ENCODE results near the gene VPS33A. TPM values are rescaled to one million over a fixed set of nuclear protein-coding genes. Genes with fewer than 3 reads are reported as not detected.
A peak's percentile ranks its signal among the peaks of the same experiment; 100 is the strongest.

Gene VPS33A
- total and polyA plus RNA-seq, 2 donors from 2014 or later, result 11.1 to 20.1 TPM

- H3K27me3 ChIP-seq (ENCODE audit: control insufficient read depth, insufficient read depth, low read length), result no peaks in the 10 kb centered on the region
- TF ChIP-seq, protein P1, sequence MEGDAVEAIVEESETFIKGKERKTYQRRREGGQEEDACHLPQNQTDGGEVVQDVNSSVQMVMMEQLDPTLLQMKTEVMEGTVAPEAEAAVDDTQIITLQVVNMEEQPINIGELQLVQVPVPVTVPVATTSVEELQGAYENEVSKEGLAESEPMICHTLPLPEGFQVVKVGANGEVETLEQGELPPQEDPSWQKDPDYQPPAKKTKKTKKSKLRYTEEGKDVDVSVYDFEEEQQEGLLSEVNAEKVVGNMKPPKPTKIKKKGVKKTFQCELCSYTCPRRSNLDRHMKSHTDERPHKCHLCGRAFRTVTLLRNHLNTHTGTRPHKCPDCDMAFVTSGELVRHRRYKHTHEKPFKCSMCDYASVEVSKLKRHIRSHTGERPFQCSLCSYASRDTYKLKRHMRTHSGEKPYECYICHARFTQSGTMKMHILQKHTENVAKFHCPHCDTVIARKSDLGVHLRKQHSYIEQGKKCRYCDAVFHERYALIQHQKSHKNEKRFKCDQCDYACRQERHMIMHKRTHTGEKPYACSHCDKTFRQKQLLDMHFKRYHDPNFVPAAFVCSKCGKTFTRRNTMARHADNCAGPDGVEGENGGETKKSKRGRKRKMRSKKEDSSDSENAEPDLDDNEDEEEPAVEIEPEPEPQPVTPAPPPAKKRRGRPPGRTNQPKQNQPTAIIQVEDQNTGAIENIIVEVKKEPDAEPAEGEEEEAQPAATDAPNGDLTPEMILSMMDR (IDR thresholded peaks at IDR 0.05; ENCODE audit: borderline replicate concordance, extremely low read depth, insufficient read depth), result no peak
- FAIRE-seq, result no peak
- no peak overlapping the region for H3K27ac ChIP-seq (ENCODE audit: low read depth in 2 of 2, low read length in 2 of 2)
- H3K36me3 ChIP-seq (ENCODE audit: control insufficient read depth in 2 of 3, insufficient read depth in 3 of 3, low read length in 3 of 3), result peaks cover 2 to 41% (median 9%) of the 10 kb centered on the region in 3 donors
- no peak overlapping the region for H3K4me3 ChIP-seq (ENCODE audit: low read length in 3 of 3)
- peak in 2 of 5 donors; percentile 52 to 77 for DNase-seq
- H3K4me1 ChIP-seq (ENCODE audit: control insufficient read depth in 2 of 3, insufficient read depth in 2 of 3, low read depth in 1 of 3, low read length in 3 of 3), result peaks cover 0 to 15% (median 0%) of the 10 kb centered on the region in 3 donors
- H3K9ac ChIP-seq (ENCODE audit: low read length in 3 of 3), result no peak overlapping the region
- H3K9me3 ChIP-seq (ENCODE audit: control insufficient read depth in 2 of 3, insufficient read depth in 1 of 3, low read length in 3 of 3), result no peaks in the 10 kb centered on the region
- intact Hi-C loops (cut with DNase I), result no loop called here
Measured at GRCh38 chr12:122227341-122227740, 39.0 kb downstream of the VPS33A start.

DNA sequence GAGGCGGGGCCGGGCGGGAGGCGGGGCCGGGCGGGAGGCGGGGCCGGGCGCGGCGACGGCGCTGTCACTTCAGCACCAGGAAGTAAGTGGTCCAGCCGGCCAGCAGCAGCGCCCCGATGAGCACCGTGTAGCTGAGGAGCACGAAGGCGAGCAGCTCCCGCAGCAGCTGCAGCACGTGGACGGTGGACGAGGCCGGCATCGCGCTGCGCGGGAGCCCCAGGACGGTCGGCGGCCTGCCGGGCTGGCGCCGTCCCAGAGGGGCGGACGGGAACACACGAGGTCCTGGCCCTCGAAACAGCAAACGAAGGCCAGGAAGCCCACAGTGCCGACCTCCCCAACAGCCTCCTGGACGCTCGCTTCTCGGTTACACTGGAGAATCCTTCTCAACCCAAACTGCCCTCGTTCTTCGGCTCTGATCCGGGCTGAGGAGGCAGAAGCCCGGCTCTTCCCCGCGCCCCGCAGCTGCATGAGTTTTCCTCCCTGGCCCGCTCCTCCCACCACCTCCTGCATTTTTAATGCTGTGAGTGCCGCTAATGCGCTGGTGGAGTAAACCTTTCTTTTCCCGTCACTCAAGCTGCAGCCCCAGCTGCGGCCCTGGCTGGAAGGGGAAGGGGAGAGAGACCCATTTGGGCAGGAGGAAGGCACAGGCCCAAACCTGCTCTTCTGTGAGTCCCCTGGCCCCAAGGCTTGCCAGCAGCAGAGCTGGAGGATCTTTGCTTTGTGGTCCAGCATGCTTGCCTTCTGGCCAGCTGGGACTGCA, 39.7 kb downstream of the VPS33A start:
- peak in 2 of 5 donors; percentile 53 to 74 for DNase-seq

DNA sequence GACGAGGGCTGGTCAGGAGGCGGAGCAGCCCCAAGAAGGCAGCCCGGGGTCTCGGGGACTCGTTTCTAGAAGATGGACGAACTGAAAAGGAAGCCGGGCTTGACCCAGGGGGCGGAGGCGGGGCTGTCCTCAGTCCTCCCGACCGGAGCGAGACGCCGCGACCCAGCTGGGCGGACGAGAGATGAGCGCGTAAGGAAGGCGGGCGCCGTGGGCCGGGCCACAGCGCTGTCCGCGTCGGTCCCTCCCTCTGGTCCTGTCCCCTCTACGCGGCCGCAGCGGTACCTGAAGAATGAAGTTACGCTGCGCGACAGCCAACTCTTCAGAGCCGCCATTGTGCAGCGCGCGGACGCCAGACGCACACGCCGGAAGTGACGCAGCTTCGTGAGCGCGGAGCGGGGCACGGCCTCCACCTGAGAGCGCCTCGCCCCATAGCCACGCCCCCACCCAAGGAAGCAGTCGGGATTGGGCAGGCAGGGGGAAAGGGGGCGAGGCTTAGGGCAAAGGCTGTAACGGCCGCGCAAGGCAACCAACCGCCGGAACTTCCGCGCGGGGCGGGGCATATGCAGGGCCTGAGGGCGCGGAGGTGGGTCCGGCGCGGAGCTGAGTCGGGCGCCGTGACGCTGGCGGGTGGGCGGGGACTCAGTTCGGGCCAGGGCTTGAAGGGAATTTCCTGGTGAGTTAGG, 40.5 kb downstream of the VPS33A start, which contains the start of gene DIABLO:
DIABLO (minus strand) TSS at position 370 of the 683 bp plus-strand sequence; CDS start at position 332, 38 bp downstream.
- intact Hi-C loops (cut with DNase I), result no loop called here
- Histone ChIP-seq H3K27me3 (ENCODE audit: control insufficient read depth, insufficient read depth, low read length) (no peaks in the 10 kb centered on the region), H3K36me3 (ENCODE audit: control insufficient read depth in 2 of 3, insufficient read depth in 3 of 3, low read length in 3 of 3) (peaks cover 0 to 43% (median 8%) of the 10 kb centered on the region in 3 donors), H3K4me3 (ENCODE audit: low read length in 3 of 3) (peak within 1 kb of the TSS; percentile 61 to 92 (median 92)), H3K4me1 (ENCODE audit: control insufficient read depth in 2 of 3, insufficient read depth in 2 of 3, low read depth in 1 of 3, low read length in 3 of 3) (peaks cover 0 to 15% (median 0%) of the 10 kb centered on the region in 3 donors), H3K27ac (ENCODE audit: low read depth in 2 of 2, low read length in 2 of 2) (peak within 1 kb of the TSS; percentile 92 to 93), H3K9me3 (ENCODE audit: control insufficient read depth in 2 of 3, insufficient read depth in 1 of 3, low read length in 3 of 3) (no peaks in the 10 kb centered on the region), H3K9ac (ENCODE audit: low read length in 3 of 3) (peak within 1 kb of the TSS; percentile 10 to 93 (median 87))
- FAIRE-seq (peak; percentile 97), DNase-seq (peak; percentile 100)
- TF ChIP-seq, protein P1 (IDR thresholded peaks at IDR 0.05; ENCODE audit: borderline replicate concordance, extremely low read depth, insufficient read depth), result no peak

More for the DNA sequence above, 39.7 kb downstream of the VPS33A start:
- Histone ChIP-seq H3K4me1 (ENCODE audit: control insufficient read depth in 2 of 3, insufficient read depth in 2 of 3, low read depth in 1 of 3, low read length in 3 of 3) (peaks cover 0 to 15% (median 0%) of the 10 kb centered on the region in 3 donors), H3K9me3 (ENCODE audit: control insufficient read depth in 2 of 3, insufficient read depth in 1 of 3, low read length in 3 of 3) (no peaks in the 10 kb centered on the region), H3K4me3 (ENCODE audit: low read length in 3 of 3) (peak overlapping the region in 2 of 3 donors; percentile 52 to 53), H3K9ac (ENCODE audit: low read length in 3 of 3) (no peak overlapping the region), H3K27me3 (ENCODE audit: control insufficient read depth, insufficient read depth, low read length) (no peaks in the 10 kb centered on the region), H3K36me3 (ENCODE audit: control insufficient read depth in 2 of 3, insufficient read depth in 3 of 3, low read length in 3 of 3) (peaks cover 0 to 43% (median 11%) of the 10 kb centered on the region in 3 donors), H3K27ac (ENCODE audit: low read depth in 2 of 2, low read length in 2 of 2) (no peak overlapping the region)
- TF ChIP-seq, protein P1 (IDR thresholded peaks at IDR 0.05; ENCODE audit: borderline replicate concordance, extremely low read depth, insufficient read depth), result no peak
- intact Hi-C loops (cut with DNase I), result no loop called here
- no peak for FAIRE-seq

All from kidney (tissue), 14 donors.